Stimulated activated CD4-positive, alpha-beta T cell treated with anti-CD3 and anti-CD28 coated beads, Interleukin-2, amount 100 ng/mL, for 4 hours (primary cell): ENCODE results near the gene RFPL4A.

Experiments used
- DNase-seq: peaks from one replicate; pipeline ENCODE4 v3.0.0-alpha.2; 2020; ENCODE audit warnings: low read depth

The RFPL4A gene

DNA sequence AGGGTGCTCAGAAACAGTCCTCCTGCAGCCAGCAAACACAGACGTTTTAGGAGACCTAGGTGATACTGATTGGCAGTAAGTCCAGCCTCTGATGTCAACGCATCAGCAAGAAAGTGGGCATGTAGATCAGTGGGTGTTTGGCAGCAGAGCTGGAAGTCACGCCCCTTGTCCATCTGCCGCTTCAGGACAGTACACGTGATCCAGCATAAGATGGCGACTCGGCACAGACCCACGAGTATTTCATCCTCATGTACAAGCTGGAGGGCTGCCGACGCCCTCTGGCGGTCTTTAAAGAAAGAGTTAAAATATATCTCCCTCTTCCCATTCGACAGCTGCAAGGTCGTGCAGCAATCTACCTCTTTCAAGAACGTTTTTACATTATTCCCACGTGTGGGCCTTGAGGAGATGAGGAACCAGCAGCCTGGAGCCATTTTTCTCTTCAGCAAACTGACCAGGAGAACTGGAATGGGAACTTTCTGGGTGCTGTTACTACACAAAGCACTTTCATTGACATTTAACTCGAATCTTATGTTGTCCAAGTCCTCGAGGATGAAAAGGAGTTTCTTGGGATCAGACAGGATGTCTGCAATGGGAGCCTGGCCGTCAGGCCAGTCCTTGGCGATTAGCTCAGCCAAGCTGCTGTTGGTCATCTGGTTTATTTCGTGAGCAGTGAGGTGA is 50.6 kb downstream of the RFPL4A start:
- DNase-seq, result peak; percentile 5

DNA sequence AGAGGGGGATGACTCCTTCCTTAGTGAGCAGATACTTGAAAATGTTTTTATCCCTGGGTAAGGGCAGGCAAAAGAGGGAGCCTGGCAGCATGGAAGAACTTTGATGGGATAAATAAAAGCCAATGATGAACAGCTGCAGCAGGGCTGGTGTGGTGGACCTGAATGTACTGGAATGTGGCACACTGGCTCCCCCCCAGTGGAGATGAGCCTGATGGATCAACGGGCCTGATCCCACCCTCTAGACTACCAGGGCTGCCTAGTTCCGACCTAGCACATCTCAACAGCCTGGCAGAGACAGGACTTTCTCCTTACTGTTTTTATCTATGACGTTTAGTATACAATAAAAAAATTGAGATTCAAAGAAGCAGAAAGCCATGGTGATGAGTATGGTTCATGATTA is 52.4 kb downstream of the RFPL4A start:
- no peak for DNase-seq

DNA sequence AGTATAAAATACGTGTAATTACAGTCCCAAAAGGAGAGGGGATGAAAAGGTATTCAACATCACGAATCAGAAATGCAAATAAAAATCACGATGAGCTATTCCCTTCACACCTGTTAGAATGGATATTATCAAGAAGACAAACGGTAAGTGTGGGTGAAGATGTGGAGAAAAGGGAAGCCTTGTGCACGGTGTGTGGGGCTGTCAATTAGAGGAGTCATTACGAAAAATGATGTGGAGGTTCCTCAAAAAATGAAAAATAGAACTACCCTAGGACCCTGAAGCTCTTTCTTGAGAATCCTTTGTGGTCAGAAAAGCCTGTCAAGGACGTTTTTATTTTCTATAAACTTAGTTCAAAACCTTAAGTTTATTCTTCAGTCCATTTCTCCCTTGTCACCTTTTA is 53.6 kb downstream of the RFPL4A start:
- no peak for DNase-seq
